ENCODE data around the gene WNK3. TPM values are rescaled to one million over a fixed set of nuclear protein-coding genes. Genes with fewer than 3 reads are reported as not detected.
A peak's percentile ranks its signal among the peaks of the same experiment; 100 is the strongest.

The WNK3 gene
- total and polyA plus RNA-seq, 2 of the 13 experiments (the other 11 are each of a cell fraction or from before 2014, with no cell fraction given), result 0.12 to 0.62 TPM

- TF ChIP-seq CTCF (CRISPR knock-in tag; IDR thresholded peaks at IDR 0.05) (no peak), ZBTB44 (CRISPR knock-in tag; IDR thresholded peaks at IDR 0.05) (no peak), ZNF850 (CRISPR knock-in tag; conservative IDR thresholded peaks at IDR 0.05) (no peak), NR1H2 (CRISPR knock-in tag; IDR thresholded peaks at IDR 0.05; ENCODE audit: borderline replicate concordance, low read depth) (no peak), ZNF720 (CRISPR knock-in tag; IDR thresholded peaks at IDR 0.05) (no peak), ZNF10 (CRISPR knock-in tag; IDR thresholded peaks at IDR 0.05; ENCODE audit: borderline replicate concordance, low read depth) (no peak), ZNF567 (CRISPR knock-in tag; IDR thresholded peaks at IDR 0.05; ENCODE audit: borderline replicate concordance) (no peak), POLR2G (IDR thresholded peaks at IDR 0.05; ENCODE audit: low read depth, low read length) (0 out of 2 replicates have a peak, but pooled peaks have one; percentile 59), ATF1 (CRISPR knock-in tag; IDR thresholded peaks at IDR 0.05) (no peak), FOXP4 (CRISPR knock-in tag; IDR thresholded peaks at IDR 0.05) (no peak), REPIN1 (CRISPR knock-in tag; IDR thresholded peaks at IDR 0.05; ENCODE audit: borderline replicate concordance, low read depth) (no peak), PHF21A (CRISPR knock-in tag; IDR thresholded peaks at IDR 0.05) (no peak), ARNT2 (CRISPR knock-in tag; IDR thresholded peaks at IDR 0.05; ENCODE audit: low read depth) (0 out of 2 replicates have a peak, but pooled peaks have one; percentile 33), YEATS2 (CRISPR knock-in tag; IDR thresholded peaks at IDR 0.05; ENCODE audit: borderline replicate concordance) (no peak), ZFP91 (CRISPR knock-in tag; IDR thresholded peaks at IDR 0.05; ENCODE audit: borderline replicate concordance) (peak; percentile 60; the same call in 1 of the 2 replicates), TARDBP (CRISPR knock-in tag; IDR thresholded peaks at IDR 0.05) (no peak), HDAC1 (CRISPR knock-in tag; IDR thresholded peaks at IDR 0.05) (0 out of 2 replicates have a peak, but pooled peaks have one; percentile 28), ELF1 (CRISPR knock-in tag; IDR thresholded peaks at IDR 0.05) (no peak), PHF8 (CRISPR knock-in tag; IDR thresholded peaks at IDR 0.05) (peak; percentile 72), ATF7 (IDR thresholded peaks at IDR 0.05) (no peak), ATF7 (CRISPR knock-in tag; IDR thresholded peaks at IDR 0.05) (no peak), CCAR2 (optimal IDR thresholded peaks at IDR 0.05; ENCODE audit: low read depth, low read length) (no peak), REXO4 (CRISPR knock-in tag; IDR thresholded peaks at IDR 0.05; ENCODE audit: borderline replicate concordance) (no peak), SP2 (CRISPR knock-in tag; IDR thresholded peaks at IDR 0.05) (no peak)
Measured at GRCh38 chrX:54182864-54183613, 174.8 kb downstream of the WNK3 start, which contains the start of gene FAM120C (continued).
